ENCODE data around the gene CSAD. TPM values are rescaled to one million over a fixed set of nuclear protein-coding genes. Genes with fewer than 3 reads are reported as not detected.
A peak's percentile ranks its signal among the peaks of the same experiment; 100 is the strongest.

The CSAD gene, protein sequence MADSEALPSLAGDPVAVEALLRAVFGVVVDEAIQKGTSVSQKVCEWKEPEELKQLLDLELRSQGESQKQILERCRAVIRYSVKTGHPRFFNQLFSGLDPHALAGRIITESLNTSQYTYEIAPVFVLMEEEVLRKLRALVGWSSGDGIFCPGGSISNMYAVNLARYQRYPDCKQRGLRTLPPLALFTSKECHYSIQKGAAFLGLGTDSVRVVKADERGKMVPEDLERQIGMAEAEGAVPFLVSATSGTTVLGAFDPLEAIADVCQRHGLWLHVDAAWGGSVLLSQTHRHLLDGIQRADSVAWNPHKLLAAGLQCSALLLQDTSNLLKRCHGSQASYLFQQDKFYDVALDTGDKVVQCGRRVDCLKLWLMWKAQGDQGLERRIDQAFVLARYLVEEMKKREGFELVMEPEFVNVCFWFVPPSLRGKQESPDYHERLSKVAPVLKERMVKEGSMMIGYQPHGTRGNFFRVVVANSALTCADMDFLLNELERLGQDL
- 10 to 100 TPM; 29.8 to 43.5 TPM for total RNA-seq

DNA sequence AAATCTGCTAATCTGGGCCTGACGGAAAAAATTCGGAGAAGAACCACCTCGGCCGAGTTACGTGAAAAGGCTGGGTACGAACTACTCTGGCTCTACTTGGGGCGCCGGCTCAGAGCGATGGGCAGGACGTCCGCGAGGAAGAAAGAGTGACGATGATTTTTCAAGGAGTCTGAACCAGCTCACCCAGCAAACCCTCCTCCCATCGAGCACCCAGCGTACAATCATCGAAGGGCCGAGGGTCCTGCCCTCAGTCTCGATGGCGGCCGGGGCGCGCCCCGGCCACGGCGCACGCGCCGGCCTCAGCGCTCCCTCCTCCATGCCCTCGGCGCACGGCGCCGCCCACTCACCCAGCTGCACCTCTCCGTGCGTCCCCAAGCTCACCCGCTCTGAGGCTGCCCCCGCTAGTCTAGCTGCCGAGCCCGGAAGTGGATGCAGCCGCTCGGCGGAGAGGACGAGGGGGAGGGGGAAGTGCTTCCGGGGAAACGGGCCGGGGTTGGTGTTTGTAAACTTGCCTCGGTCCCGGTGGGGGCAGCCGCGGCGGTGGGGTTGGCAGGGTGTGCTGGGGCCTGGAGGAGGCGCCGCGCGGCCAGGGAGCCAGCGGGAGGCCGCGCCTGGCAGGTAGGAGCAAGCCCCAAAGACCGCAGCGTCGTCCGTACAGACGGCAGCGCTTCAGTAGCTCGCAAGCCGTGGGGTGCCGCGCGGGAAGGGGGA, at the start of gene CSAD, which contains the start of gene ZNF740:
TSS of gene CSAD (minus strand) at position 706 of the 711 bp plus-strand sequence. CDS start 7,455 bp downstream, outside the sequence.
TSS of gene ZNF740 (plus strand) at position 503 of the 711 bp plus-strand sequence. CDS start 1,262 bp downstream, outside the sequence.
- Mint-ChIP-seq H3K9me3 (no peaks in the 10 kb centered on the region), H3K27ac (peak within 1 kb of the TSS; percentile 89), H3K4me1 (peaks cover 36% of the 10 kb centered on the region), H3K36me3 (ENCODE audit: low read depth) (peaks cover 48% of the 10 kb centered on the region), H3K4me3 (peak within 1 kb of the TSS; percentile 95), H3K27me3 (no peaks in the 10 kb centered on the region)
- peak; percentile 98 for ATAC-seq (replicated peaks)

DNA sequence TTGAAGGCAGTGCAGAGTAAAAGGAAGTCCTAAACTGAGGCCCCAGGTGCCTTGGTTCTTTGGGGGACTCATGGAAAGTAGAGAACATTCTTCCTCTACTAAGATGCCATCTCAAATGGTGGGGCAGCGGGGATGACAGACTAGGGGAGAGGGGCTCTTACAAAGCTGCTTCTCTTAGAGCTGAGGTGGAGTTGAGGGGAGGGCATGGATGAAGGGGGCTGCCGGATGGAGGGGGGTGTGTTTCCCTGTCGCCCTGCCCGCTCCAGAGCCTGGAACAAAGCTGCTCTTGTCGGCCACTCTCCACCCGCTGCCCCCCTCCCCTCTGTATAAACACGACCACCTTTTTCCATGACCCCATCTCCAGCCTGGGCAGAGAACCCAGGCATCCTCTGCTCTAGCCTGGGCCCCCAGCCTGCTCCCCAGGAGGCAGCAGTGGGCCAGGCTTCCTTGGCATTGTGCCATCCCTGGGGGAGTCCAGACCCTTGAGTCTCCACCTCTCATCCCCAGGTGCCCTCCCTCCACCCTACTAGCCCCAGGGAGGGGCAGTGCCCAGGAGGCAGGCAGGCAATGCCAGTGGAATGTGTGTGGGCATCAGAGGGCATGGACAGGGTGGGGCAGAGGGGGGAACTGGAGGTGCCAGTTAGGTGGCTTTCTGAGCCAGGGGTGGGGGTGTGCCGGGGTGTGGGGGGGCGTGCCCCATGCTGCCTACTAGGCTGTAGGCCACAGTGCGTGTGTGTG, 49.6 kb upstream of the CSAD start:
- H3K9me3 Mint-ChIP-seq = no peaks in the 10 kb centered on the region
- ATAC-seq (replicated peaks) = no peak
- no peaks in the 10 kb centered on the region for H3K27me3 Mint-ChIP-seq
- H3K4me3 Mint-ChIP-seq = peak overlapping the region; percentile 86
- H3K4me1 Mint-ChIP-seq = peaks cover 49% of the 10 kb centered on the region
- peaks cover 35% of the 10 kb centered on the region for H3K36me3 Mint-ChIP-seq (ENCODE audit: low read depth)
- peak overlapping the region; percentile 73 for H3K27ac Mint-ChIP-seq

DNA sequence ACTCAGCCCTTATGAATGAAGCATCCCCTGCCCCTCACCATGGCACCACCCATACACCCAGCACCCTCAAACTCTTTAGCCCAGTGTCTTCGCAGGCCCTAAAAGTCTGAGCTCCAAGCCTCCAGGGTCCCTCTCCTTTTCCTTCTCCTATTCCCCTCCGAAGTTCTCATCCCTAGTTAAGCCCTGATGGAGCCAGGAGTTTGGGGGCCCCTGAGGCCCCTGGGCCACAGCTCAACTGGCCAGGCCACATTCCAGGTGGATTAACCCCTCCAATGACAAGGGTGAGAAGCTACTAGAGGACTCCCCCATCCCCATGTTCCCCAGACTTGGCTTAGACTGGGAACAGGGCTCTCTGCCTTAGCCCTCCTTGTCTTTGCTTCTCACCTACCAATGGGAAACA, 48.7 kb upstream of the CSAD start:
- peaks cover 55% of the 10 kb centered on the region for H3K4me1 Mint-ChIP-seq
- peak overlapping the region; percentile 73 for H3K27ac Mint-ChIP-seq
- H3K27me3 Mint-ChIP-seq = no peaks in the 10 kb centered on the region
- ATAC-seq (replicated peaks) = no peak
- H3K4me3 Mint-ChIP-seq = peak overlapping the region; percentile 86
- H3K9me3 Mint-ChIP-seq = no peaks in the 10 kb centered on the region
- H3K36me3 Mint-ChIP-seq (ENCODE audit: low read depth) = peaks cover 35% of the 10 kb centered on the region

DNA sequence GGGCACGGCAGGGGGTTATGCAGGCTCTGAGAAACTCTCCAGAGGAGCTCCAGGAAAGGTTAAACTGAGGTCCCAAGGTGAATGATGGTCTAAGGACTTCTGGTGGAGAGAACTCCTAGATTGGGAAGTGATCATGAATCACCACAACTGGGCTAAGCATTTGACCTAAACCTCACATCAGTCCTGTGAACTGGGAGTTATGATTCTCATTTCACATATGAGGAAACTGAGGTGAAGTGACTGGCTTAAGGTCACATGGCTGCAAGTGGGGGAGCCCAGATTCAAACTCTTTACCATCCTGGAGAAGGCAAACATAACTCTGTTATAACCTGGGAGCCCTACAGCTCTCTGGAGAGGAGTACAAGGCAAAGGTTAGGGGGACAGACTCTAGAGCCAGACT, 47.1 kb upstream of the CSAD start:
- no peaks in the 10 kb centered on the region for H3K9me3 Mint-ChIP-seq
- H3K36me3 Mint-ChIP-seq (ENCODE audit: low read depth) = peaks cover 35% of the 10 kb centered on the region
- peak overlapping the region; percentile 73 for H3K27ac Mint-ChIP-seq
- peaks cover 59% of the 10 kb centered on the region for H3K4me1 Mint-ChIP-seq
- peak overlapping the region; percentile 86 for H3K4me3 Mint-ChIP-seq
- ATAC-seq (replicated peaks) = peak; percentile 8
- H3K27me3 Mint-ChIP-seq = no peaks in the 10 kb centered on the region

DNA sequence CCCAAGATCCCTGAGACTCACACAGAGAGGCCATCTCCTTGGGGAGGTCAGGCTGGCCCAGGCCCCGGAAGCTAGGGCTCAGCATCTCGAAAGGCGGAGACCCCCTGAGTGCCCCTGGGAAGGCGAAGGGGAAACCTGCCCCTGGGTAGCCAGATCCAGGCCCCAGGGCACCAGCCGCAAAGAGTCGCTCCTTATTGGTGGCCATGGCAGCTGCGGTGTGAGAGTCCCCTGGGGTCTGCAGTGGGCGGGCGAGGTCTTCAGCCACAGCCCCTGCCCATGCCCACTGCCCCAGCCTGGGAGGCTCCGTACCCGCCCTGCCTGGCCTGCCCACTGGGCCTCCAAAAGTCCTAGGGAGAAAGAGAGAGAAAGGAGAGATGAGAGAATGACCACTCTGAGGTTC, 46.6 kb upstream of the CSAD start:
- H3K36me3 Mint-ChIP-seq (ENCODE audit: low read depth) = peaks cover 35% of the 10 kb centered on the region
- H3K4me1 Mint-ChIP-seq = peaks cover 58% of the 10 kb centered on the region
- H3K4me3 Mint-ChIP-seq = peak overlapping the region; percentile 86
- no peaks in the 10 kb centered on the region for H3K9me3 Mint-ChIP-seq
- peak overlapping the region; percentile 32 for H3K27ac Mint-ChIP-seq
- ATAC-seq (replicated peaks) = no peak
- H3K27me3 Mint-ChIP-seq = no peaks in the 10 kb centered on the region

DNA sequence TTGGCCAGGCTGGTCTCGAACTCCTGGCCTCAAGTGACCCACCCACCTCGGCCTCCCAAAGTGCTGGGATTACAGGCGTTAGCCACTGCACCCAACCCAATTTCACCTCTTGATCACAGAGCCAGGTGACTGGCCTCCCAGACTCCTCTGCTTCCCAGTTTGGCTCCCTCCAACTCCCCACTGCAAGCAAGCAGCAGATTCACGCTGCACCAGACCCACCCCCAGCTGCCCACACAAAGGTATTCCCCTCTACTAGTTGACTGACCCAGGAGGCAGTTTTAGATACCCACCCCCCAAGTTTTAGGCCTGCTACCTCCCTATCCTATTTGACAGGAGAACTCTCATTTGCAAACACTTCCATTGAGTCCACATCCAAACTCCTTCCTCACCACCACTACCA, 46.1 kb upstream of the CSAD start:
- Mint-ChIP-seq H3K27me3 (no peaks in the 10 kb centered on the region), H3K4me1 (peaks cover 58% of the 10 kb centered on the region), H3K4me3 (peak overlapping the region; percentile 86), H3K36me3 (ENCODE audit: low read depth) (peaks cover 35% of the 10 kb centered on the region), H3K27ac (peak overlapping the region; percentile 32), H3K9me3 (no peaks in the 10 kb centered on the region)
- no peak for ATAC-seq (replicated peaks)

DNA sequence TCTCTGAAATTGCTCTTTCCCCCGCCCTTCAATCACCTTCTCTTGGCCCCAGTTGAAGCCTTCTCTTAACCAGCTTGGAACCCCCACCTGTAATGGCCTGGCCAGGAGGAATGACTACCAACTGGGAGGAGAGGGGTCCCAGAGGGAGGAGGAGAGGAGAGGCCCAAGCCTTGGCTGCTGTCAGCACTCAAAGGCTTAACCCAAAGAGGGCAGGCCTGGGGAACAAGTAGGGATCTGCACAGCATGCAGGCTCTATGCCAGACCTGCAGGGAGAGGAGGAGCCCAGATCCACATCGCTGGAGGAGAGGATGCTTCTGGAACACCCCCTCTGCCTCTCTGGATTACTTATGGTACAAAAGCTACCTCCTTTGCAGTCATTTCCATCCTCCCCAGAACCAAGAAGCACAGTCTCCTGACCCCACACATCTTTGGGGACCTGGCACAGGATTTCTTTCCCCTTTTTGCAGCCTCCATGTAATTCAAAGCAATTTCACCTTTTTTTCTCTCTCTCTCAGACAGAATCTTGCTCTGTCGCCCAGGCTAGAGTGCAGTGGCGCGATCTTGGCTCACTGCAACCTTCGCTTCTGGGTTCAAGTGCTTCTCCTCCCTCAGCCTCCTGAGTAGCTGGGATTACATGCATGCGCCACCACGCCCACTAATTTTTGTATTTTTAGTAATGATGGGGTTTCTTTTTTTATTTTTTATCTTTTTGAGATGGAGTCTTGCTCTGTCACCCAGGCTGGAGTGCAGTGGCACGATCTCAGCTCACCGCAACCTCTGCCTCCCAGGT, 45.1 kb upstream of the CSAD start:
- H3K4me1 Mint-ChIP-seq = peaks cover 58% of the 10 kb centered on the region
- H3K27ac Mint-ChIP-seq = peak overlapping the region; percentile 56
- H3K9me3 Mint-ChIP-seq = no peaks in the 10 kb centered on the region
- peak overlapping the region; percentile 98 for H3K4me3 Mint-ChIP-seq
- no peaks in the 10 kb centered on the region for H3K27me3 Mint-ChIP-seq
- ATAC-seq (replicated peaks) = no peak
- H3K36me3 Mint-ChIP-seq (ENCODE audit: low read depth) = peaks cover 31% of the 10 kb centered on the region

DNA sequence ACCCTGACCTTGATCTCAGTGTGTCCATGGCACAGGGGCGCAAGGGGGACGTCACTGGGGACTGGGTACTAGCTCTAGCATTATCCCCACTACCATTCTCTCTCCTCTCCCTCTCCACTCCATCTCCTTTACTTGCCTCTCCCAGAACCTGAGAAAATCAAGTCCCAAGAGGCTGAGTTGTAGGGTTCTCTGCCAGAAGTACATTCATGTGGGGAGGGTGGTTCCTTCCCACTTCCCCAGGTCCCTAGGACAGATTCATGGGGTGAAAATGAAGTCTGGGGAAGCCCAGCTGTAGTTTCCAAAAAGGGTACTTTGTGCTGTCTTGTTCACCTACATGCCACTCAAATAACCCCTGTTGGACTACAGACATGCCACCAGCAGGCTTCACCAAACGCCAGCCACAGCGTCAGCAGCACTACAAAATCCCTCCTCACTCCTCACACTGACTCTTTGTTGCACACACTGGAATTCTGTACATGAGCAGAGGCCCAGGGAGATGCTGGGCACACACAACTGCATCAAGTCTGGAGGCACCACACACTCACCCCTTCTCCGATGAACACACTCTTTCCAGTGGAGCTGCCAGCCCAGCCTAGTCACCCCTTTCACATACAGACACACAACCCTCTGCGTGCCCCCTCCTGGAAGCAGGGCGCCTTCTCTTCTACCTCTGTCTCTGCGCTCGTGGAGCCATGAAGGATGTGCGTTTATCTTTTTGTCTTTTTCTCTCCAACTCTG, 44.3 kb upstream of the CSAD start:
- H3K4me1 Mint-ChIP-seq = peaks cover 54% of the 10 kb centered on the region
- peak overlapping the region; percentile 98 for H3K4me3 Mint-ChIP-seq
- no peaks in the 10 kb centered on the region for H3K27me3 Mint-ChIP-seq
- H3K36me3 Mint-ChIP-seq (ENCODE audit: low read depth) = peaks cover 27% of the 10 kb centered on the region
- peak overlapping the region; percentile 56 for H3K27ac Mint-ChIP-seq
- H3K9me3 Mint-ChIP-seq = no peaks in the 10 kb centered on the region
- no peak for ATAC-seq (replicated peaks)

DNA sequence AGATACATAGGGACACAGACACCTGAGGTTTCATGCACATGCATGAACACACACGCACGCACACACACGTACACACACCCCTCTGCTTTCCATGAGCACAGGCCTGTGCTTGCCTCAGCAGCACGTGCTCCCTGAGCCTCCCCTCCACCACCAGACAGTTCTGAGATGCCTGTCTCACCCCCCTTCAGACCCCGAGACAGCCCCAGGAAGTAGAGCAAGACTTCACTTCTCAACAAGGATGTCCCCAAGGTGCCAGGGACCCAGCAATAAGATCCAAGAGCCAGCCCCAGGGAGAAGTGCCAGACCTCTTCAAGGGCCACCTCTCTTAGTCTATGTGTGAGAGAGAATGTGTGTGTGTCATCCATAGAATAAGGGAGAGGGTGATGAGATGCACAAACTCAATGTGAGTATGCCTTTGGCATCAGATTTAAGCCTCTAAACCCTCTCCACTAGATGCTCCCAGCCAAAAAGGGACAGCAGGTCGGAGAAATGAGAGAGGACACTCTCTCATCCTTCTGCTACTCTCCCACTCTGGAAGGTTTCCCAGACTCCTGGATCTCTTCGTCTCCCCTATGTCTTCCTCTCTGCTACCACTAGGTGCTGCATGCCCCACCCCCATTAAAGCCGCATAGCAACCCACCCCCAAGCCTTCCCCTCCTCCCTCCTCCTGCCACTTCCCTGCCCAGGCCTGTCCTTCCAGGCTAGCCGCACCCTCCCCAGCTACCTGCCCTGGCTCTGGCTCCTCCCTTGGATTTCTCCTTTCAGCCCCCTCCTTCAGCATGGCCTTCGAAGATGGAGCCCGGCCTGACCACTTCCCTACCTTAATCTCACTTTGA, 43.6 kb upstream of the CSAD start:
- peaks cover 51% of the 10 kb centered on the region for H3K4me1 Mint-ChIP-seq
- H3K27me3 Mint-ChIP-seq = no peaks in the 10 kb centered on the region
- no peak for ATAC-seq (replicated peaks)
- peak overlapping the region; percentile 98 for H3K4me3 Mint-ChIP-seq
- no peaks in the 10 kb centered on the region for H3K9me3 Mint-ChIP-seq
- peak overlapping the region; percentile 56 for H3K27ac Mint-ChIP-seq
- peaks cover 25% of the 10 kb centered on the region for H3K36me3 Mint-ChIP-seq (ENCODE audit: low read depth)

DNA sequence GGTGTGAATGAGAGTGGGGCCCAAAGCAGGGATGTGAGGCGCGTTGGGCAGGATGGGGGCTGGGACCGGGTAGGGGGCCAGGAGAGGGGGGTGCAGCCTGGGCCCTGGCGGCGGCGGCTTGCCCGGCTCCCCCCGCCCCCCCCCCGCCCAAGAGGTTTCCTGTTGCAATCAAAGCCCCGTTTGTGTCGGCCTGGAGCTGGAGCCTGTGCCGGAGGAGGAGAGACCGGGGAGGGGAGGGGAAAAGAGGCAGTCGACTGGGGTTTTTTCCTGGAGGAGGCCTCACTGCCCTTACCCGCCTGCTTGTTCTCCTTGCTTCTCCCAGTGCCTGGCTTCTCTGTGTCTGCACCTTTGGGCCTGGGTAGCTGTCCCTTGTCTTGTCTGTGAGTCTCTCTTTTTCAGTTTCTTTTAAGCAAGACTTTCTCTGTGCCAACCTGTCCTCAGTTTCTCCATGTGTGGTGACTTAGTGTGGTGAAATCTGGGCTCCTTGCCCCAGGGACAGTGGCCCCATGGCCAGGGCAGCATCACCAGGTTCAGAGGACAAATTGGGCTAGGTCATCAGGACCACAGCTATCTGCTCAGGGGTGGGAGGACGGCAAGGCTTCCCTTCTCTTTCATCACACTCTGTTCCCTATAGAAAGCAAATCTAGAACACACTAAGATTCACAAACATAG, 42.8 kb upstream of the CSAD start:
- H3K27me3 Mint-ChIP-seq = no peaks in the 10 kb centered on the region
- H3K4me3 Mint-ChIP-seq = peak overlapping the region; percentile 98
- ATAC-seq (replicated peaks) = no peak
- H3K27ac Mint-ChIP-seq = peak overlapping the region; percentile 56
- H3K9me3 Mint-ChIP-seq = no peaks in the 10 kb centered on the region
- H3K4me1 Mint-ChIP-seq = peaks cover 50% of the 10 kb centered on the region
- peaks cover 27% of the 10 kb centered on the region for H3K36me3 Mint-ChIP-seq (ENCODE audit: low read depth)

DNA sequence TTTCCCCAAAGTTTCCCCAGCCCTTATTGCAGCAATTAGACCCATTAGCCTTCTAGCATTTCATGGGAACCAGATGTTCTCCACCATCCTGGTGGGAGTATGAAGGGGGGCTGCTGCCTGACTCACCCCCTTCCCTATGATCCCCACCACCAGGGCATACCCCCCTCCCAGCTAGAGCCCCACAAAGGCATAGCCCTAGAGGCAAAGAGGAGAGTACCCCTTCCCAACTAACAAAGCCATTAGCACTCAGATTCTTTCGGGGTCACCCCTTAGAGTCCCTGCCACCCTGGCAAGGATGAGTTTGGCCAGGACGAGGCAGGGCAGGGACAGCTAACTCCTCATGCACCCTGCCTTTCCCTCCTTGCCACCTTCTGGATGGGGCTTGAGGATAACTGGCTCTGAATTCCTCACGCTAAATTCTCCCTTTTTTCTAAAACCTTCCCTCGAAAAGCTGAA, 42.1 kb upstream of the CSAD start:
- ATAC-seq (replicated peaks) = no peak

DNA sequence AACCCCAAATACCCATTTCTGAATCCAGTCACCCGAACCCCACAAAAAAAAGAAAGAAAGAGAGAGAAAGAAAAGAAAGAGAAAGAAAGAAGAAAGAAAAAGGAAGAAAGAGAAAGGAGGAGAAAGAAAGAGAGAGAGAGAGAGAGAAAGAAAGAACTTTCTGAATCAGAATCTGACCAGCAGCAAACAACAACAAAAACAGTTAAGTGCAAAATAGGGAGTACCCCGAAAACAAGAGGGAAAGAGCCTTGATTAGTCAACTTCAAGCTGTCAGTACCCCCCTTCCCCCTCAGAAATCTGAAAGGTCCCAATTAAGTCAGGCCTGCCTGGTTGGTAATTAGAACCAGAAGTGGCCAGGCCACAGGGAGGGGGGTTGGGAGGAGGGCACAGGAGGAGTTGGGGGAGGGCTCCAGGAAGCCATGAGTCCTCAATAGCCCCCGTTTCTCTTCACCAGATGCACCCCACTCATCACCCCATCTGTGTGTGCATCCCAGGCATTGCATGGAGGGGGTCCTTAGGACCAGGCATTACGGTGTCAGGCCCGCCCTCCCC, 41.5 kb upstream of the CSAD start:
- no peak for ATAC-seq (replicated peaks)
- H3K36me3 Mint-ChIP-seq (ENCODE audit: low read depth) = peaks cover 25% of the 10 kb centered on the region
- peak overlapping the region; percentile 98 for H3K4me3 Mint-ChIP-seq
- peak overlapping the region; percentile 61 for H3K27ac Mint-ChIP-seq
- H3K27me3 Mint-ChIP-seq = no peaks in the 10 kb centered on the region
- H3K4me1 Mint-ChIP-seq = peaks cover 50% of the 10 kb centered on the region
- no peaks in the 10 kb centered on the region for H3K9me3 Mint-ChIP-seq

More for the DNA sequence above, 42.1 kb upstream of the CSAD start:
- Mint-ChIP-seq H3K36me3 (ENCODE audit: low read depth) (peaks cover 26% of the 10 kb centered on the region), H3K27ac (no peak overlapping the region), H3K4me1 (peaks cover 51% of the 10 kb centered on the region), H3K27me3 (no peaks in the 10 kb centered on the region), H3K9me3 (no peaks in the 10 kb centered on the region), H3K4me3 (peak overlapping the region; percentile 98)

All from activated T-helper 17 cell treated with anti-CD3 and anti-CD28 coated beads, Interleukin-2, amount 50 U/mL, for 72 hours (primary cell).